ENCODE results near the gene LRRC23.
"Not testable (repeated sequence)": the region's sequence is repeated elsewhere in the genome, so short reads cannot be mapped to it uniquely, and the experiment has no call there.

The LRRC23 gene

GRCh38 chr12:6872073-6873048 lies 32.3 kb upstream of the LRRC23 start:
- peak; percentile 71 for DNase-seq (ENCODE audit: low read depth)

DNA sequence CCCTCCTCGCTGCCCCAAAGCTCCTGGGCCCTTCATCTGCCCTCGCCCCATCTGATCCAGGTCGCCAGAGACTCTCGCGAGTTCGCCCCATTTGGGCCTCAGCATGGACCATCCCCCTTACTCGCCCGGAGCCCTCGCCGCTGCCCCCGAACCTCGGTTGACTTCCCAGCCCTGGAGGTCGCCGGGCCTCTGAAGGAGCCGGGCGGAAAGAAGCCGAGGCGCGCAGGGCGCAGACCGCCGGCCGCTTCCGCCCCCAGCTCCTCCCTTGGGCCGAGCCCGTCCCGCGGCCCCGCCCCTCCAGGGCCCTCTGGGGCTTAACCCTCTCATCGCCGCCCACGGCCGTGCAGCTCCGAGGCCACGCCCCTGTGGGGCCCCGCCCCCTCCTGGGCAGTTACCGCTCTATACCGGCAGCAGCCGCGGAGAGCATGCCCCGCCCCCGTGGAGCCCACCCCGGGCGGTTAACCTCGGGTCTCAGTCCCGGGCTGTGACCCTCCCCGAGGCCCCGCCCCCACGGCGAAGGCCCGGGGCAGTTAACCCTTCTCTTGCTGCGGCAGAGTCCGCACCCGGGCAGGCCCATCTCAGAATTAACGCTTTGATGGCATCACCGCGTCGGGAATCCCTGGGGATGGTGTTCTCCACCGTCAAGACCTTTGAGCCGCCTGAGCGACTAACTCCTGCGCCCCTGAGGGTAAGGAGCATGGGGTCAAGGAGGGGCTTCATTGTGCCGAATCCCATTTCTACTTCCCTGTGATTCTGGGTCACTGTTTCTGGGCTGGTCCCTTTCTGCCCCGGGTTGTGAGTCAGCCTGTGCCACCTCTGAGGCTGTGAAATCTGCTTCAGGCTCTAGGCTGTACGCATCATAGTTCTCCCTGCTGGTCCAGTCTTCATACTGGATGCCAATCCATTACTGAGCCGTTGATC lies 31.3 kb upstream of the LRRC23 start, which contains the start of gene SPSB2:
SPSB2 (minus strand) TSS at position 210 of the 921 bp plus-strand sequence. CDS start 402 bp downstream, outside the sequence.
- DNase-seq (ENCODE audit: low read depth), result peak; percentile 99

DNA sequence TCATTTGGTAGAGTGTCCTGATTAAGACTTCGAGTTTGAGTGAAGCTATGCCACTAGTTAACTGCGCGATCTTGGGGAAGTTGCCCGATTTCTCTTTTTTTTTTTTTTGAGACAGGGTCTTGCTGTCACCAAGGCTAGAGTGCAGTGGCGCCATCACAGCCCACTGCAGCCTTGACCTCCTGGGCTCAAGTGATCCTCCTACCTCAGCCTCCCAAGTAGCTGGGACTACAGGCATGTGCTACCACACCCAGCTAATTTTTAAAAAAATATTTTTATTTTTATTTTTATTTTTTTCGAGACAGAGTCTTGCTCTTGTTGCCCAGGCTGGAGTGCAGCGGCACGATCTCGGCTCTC lies 30.6 kb upstream of the LRRC23 start:
- DNase-seq (ENCODE audit: low read depth), result not testable (repeated sequence)

GRCh38 chr12:6879824-6880223 lies 24.8 kb upstream of the LRRC23 start:
- DNase-seq (ENCODE audit: low read depth), result not testable (repeated sequence)

- DNase-seq (ENCODE audit: low read depth), result no peak
Measured at GRCh38 chr12:6883252-6883651, 21.4 kb upstream of the LRRC23 start.

DNA sequence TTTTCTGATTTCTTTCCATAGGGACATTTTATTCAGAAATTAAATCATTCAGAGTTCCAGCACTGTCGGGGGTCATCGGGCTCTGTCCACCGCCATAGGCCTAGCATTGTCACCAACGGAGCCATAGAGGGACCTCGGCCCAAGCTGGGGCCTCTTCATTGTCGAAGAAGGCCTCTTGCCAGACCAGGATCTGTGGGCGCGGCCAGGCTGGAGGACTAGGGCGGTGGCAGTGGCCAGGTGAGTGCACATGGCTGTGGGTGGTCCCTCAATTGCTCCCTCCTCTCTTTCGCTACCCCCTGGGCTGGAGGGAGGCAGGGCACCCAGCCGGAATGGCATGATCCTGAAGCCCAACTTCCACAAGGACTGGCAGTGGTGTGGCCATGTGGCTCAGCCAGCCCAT lies 20.9 kb upstream of the LRRC23 start:
- no peak for DNase-seq (ENCODE audit: low read depth)

GRCh38 chr12:6884539-6884938 lies 20.1 kb upstream of the LRRC23 start:
- no peak for DNase-seq (ENCODE audit: low read depth)

- DNase-seq (ENCODE audit: low read depth), result not testable (repeated sequence)
Measured at GRCh38 chr12:6886206-6886999, 18.2 kb upstream of the LRRC23 start.

GRCh38 chr12:6887460-6887859 lies 17.2 kb upstream of the LRRC23 start:
- no peak for DNase-seq (ENCODE audit: low read depth)

GRCh38 chr12:6888360-6888759 lies 16.3 kb upstream of the LRRC23 start:
- no peak for DNase-seq (ENCODE audit: low read depth)

GRCh38 chr12:6888794-6889193 lies 15.8 kb upstream of the LRRC23 start:
- not testable (repeated sequence) for DNase-seq (ENCODE audit: low read depth)

- DNase-seq (ENCODE audit: low read depth), result not testable (repeated sequence)
Measured at GRCh38 chr12:6889775-6890573, 14.6 kb upstream of the LRRC23 start.

- DNase-seq (ENCODE audit: low read depth), result peak; percentile 98
Measured at GRCh38 chr12:6890789-6891645, 13.6 kb upstream of the LRRC23 start.

DNA sequence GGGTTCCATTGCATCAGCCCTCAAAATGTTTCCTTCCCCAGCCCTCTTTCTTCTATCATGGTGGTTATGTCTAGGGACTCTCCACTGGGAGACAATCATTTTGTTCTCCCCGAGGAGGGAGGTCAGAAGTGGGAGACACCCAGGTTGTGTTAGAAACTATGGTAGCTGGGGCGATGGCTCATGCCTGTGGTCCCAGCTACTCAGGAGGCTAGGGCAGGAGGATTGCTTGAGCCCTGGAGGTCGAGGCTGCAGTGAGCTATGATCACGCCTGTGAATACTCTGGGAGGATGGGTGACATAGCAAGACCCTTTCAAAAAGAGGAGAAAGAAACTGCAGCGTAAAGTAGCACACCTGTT lies 13.0 kb upstream of the LRRC23 start:
- no peak for DNase-seq (ENCODE audit: low read depth)

GRCh38 chr12:6892683-6893082 lies 11.9 kb upstream of the LRRC23 start:
- DNase-seq (ENCODE audit: low read depth), result not testable (repeated sequence)

DNA sequence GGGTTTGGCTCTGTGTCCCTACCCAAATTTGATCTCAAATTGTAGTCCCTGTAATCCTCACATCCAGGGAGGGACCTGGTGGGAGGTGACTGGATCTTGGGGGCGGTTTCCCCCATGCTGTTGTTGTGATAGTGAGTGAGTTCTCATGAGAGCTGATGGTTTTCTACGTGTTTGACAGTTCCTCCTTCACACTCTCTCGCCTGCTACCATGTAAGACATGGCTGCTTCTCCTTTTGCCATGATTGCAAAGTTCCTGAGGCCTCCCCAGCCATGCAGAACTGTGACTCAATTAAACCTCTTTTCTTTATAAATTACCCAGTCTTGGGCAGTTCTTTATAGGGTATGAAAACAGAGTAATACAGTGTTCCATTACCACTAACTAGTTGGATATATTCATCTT lies 10.3 kb upstream of the LRRC23 start:
- DNase-seq (ENCODE audit: low read depth), result no peak

DNA sequence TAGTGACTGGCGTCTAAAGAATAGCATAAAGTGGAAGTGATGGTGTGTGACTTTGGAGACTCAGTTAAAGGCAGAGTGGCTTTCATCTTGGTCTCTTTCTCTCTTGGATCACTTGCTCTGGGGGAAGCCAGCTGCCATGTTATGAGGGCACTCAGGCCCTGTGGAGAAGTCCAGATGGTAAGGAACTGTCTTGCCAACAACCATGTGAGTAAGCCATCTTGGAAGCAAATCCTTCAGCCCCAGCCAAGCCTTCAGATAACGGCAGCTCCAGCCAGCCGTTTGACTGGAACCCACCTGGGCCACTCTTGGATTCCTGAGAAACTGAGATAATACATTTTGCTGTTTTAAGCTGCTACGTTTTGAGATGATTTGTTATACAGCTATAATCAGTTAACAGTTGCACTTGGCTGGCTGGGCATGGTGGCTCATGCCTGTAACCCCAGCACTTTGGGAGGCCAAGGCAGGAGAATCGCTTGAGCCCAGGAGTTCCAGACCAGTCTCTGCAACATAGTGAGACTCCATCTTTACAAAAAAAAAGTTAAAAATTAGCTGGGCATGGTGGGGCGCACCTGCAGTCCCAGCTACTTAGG lies 7.7 kb upstream of the LRRC23 start:
- DNase-seq (ENCODE audit: low read depth), result no peak

DNA sequence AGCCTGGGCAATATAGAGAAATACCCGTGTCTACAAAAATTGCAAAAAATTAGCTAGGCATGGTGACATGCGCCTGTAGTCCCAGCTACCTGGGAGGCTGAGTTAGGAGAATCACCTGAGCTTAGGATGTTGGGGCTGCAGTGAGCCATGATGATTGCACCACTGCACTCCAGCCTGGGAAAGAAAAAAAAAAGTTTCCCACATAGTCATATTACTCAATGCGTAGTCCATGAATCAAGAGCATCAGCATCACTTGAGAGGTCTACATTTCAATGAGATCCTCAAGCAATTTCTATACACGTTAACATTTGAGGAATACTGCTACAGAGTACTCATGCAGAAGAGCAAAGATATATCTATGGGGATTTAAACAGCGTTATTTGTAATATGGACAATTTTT lies 5.2 kb upstream of the LRRC23 start:
- no peak for DNase-seq (ENCODE audit: low read depth)

GRCh38 chr12:6899837-6900519 lies 4.6 kb upstream of the LRRC23 start:
- no peak for DNase-seq (ENCODE audit: low read depth)
